ENCODE measurements around the gene ARR3. TPM values are rescaled to one million over a fixed set of nuclear protein-coding genes. Genes with fewer than 3 reads are reported as not detected.

The ARR3 gene
- total RNA-seq, 1 donor from 2014 or later, result not detected

GRCh38 chrX:70324326-70324725 lies 56.2 kb downstream of the ARR3 start:
- Mint-ChIP-seq H3K36me3 (ENCODE audit: insufficient read depth) (no peaks in the 10 kb centered on the region), H3K9me3 (ENCODE audit: low read depth) (peaks cover 9% of the 10 kb centered on the region)

GRCh38 chrX:70331161-70331560 lies 63.0 kb downstream of the ARR3 start:
- H3K27me3 Mint-ChIP-seq, result no peaks in the 10 kb centered on the region
- no peak for DNase-seq (ENCODE audit: low spot score, unreplicated experiment)
- no peak overlapping the region for H3K27ac Mint-ChIP-seq
- peaks cover 14% of the 10 kb centered on the region for H3K9me3 Mint-ChIP-seq (ENCODE audit: low read depth)
- H3K36me3 Mint-ChIP-seq (ENCODE audit: insufficient read depth), result peaks cover 5% of the 10 kb centered on the region
- peaks cover 6% of the 10 kb centered on the region for H3K4me1 Mint-ChIP-seq (ENCODE audit: low read depth)
- no peak overlapping the region for H3K4me3 Mint-ChIP-seq (ENCODE audit: low read depth)
- no peak for TF ChIP-seq CTCF (IDR thresholded peaks at IDR 0.05; ENCODE audit: unreplicated experiment)

More at GRCh38 chrX:70324326-70324725, 56.2 kb downstream of the ARR3 start:
- no peak overlapping the region for H3K27ac Mint-ChIP-seq
- H3K4me3 Mint-ChIP-seq (ENCODE audit: low read depth), result no peak overlapping the region
- H3K27me3 Mint-ChIP-seq, result no peaks in the 10 kb centered on the region
- no peak for TF ChIP-seq CTCF (IDR thresholded peaks at IDR 0.05; ENCODE audit: unreplicated experiment)
- H3K4me1 Mint-ChIP-seq (ENCODE audit: low read depth), result no peaks in the 10 kb centered on the region
- DNase-seq (ENCODE audit: low spot score, unreplicated experiment), result no peak

Other genes starting within 250 kb of the ARR3 start
- gene AWAT2, start 218.4 kb upstream of the ARR3 start, total RNA-seq, result not detected in 2 replicates
- not detected in 2 replicates for gene OTUD6A, start 205.9 kb upstream of the ARR3 start, total RNA-seq
- 58.8 and 60.1 TPM in 2 replicates for gene IGBP1, start 134.9 kb upstream of the ARR3 start, total RNA-seq
- not detected in 2 replicates for gene DGAT2L6, start 90.9 kb upstream of the ARR3 start, total RNA-seq
- not detected in 2 replicates for gene AWAT1, start 33.7 kb upstream of the ARR3 start, total RNA-seq
- 0.38 TPM in 1 of 2 replicates, not detected in the other for gene P2RY4, start 8.1 kb upstream of the ARR3 start, total RNA-seq
- gene RAB41, start 13.8 kb downstream of the ARR3 start, total RNA-seq, result not detected in 2 replicates
- gene PDZD11, start 21.6 kb downstream of the ARR3 start, total RNA-seq, result 38.2 and 42.2 TPM in 2 replicates
- gene KIF4A, start 21.8 kb downstream of the ARR3 start, total RNA-seq, result 17.0 and 18.0 TPM in 2 replicates
- gene GDPD2, start 155.0 kb downstream of the ARR3 start, total RNA-seq, result 2.3 and 2.8 TPM in 2 replicates
- 103 and 107 TPM in 2 replicates for gene DLG3, start 176.5 kb downstream of the ARR3 start, total RNA-seq

Data from progenitor cell of endocrine pancreas (in vitro differentiated cells).